B cell (primary cell): ENCODE results near the gene STPG1. TPM values are rescaled to one million over a fixed set of nuclear protein-coding genes. Genes with fewer than 3 reads are reported as not detected.

Experiments used
- ATAC-seq: fragments of 200-7000 bp; cut with Tn5 transposase; one replicate; pipeline ENCODE4 v1.10.0; 2021; ENCODE audit warnings: low read depth, mild to moderate bottlenecking, moderate number of reproducible peaks, moderate library complexity
- CTCF ChIA-PET: fragments of 350-600 bp; sonication (Branson Sonifier 250); formaldehyde crosslinking; loops from one replicate; lab custom pipeline; 2021; ENCODE audit warnings: antibody characterized with exemption, inconsistent platforms; lab: Charles Lee
- POLR2A ChIA-PET: fragments of 350-600 bp; sonication (Branson Sonifier 250); formaldehyde crosslinking; loops from one replicate; lab custom pipeline; 2021; ENCODE audit warnings: antibody characterized with exemption; lab: Charles Lee
- DNase-seq: peaks from one replicate; pipeline ENCODE4 v3.0.0; 2013
- H2AFZ ChIP-seq: 2 replicates; pipeline ENCODE4 v1.6.1; 2012; ENCODE audit warnings: mild to moderate bottlenecking, low read depth, low read length; ENCODE audit not compliant: insufficient read depth, poor library complexity, severe bottlenecking
- H3K27ac ChIP-seq, 2 donors: 1 replicate in 1 of 2; 2 replicates in 1 of 2; pipeline ENCODE4 v1.5.1; 2012 to 2013; ENCODE audit warnings: low read length in 2 of 2, mild to moderate bottlenecking in 2 of 2, moderate library complexity in 1 of 2
- H3K27me3 ChIP-seq, 4 experiments: fragments of 200-600 bp in 1 of 4; sonication (generic) in 1 of 4; replicated peaks in 1 of 4; 1 replicate in 2 of 4; 2 replicates in 2 of 4; pipeline versions ENCODE4 v1.6.1 to v1.7.0; 2013 to 2016; ENCODE audit warnings: low read length in 3 of 4, mild to moderate bottlenecking in 2 of 4, mixed read lengths in 1 of 4, moderate library complexity in 1 of 4; ENCODE audit not compliant: insufficient read depth in 4 of 4, control insufficient read depth in 3 of 4; ENCODE audit errors: control extremely low read depth in 1 of 4
- H3K36me3 ChIP-seq, 2 experiments: replicated peaks in 1 of 2; 1 replicate in 1 of 2; 2 replicates in 1 of 2; pipeline versions ENCODE4 v1.6.1 to v1.7.1; 2013; ENCODE audit warnings: low read length in 1 of 2; ENCODE audit not compliant: insufficient read depth in 2 of 2, control insufficient read depth in 1 of 2; ENCODE audit errors: control extremely low read depth in 1 of 2, extremely low read depth in 1 of 2
- H3K4me1 ChIP-seq, 2 donors: fragments of 200-600 bp in 1 of 2; sonication (generic) in 1 of 2; 1 replicate in 1 of 2; 2 replicates in 1 of 2; pipeline versions ENCODE4 v1.5.1 to v1.6.1; 2013 to 2017; ENCODE audit warnings: low read length in 2 of 2; ENCODE audit not compliant: control insufficient read depth in 2 of 2, insufficient read depth in 2 of 2
- H3K4me2 ChIP-seq: replicated peaks from 2 replicates; pipeline ENCODE3; 2012; ENCODE audit warnings: mild to moderate bottlenecking, low read depth, low read length; ENCODE audit not compliant: poor library complexity, severe bottlenecking
- H3K4me3 ChIP-seq, 5 experiments: fragments of 200-600 bp in 1 of 5; sonication (generic) in 1 of 5; 1 replicate in 3 of 5; 2 replicates in 2 of 5; pipeline versions ENCODE4 v1.5.1 to v1.7.0; 2011 to 2016; ENCODE audit warnings: low read length in 4 of 5, mild to moderate bottlenecking in 4 of 5, low read depth in 2 of 5, control low read depth in 1 of 5, moderate library complexity in 1 of 5; ENCODE audit not compliant: insufficient read depth in 1 of 5; ENCODE audit errors: control extremely low read depth in 1 of 5, extremely low read depth in 1 of 5
- H3K79me2 ChIP-seq: fragments of 200-600 bp; sonication (generic); one replicate; pipeline ENCODE4 v1.6.0; 2016; ENCODE audit warnings: low read length; ENCODE audit not compliant: control insufficient read depth, insufficient read depth
- H3K9ac ChIP-seq: fragments of 200-600 bp; sonication (generic); 2 replicates; pipeline ENCODE4 v1.6.1; 2017; ENCODE audit warnings: mild to moderate bottlenecking, low read length, moderate library complexity
- H3K9me3 ChIP-seq, 3 donors: one replicate each; pipeline versions ENCODE4 v1.6.1 to v1.7.1; 2013; ENCODE audit warnings: low read length in 2 of 3; ENCODE audit not compliant: control insufficient read depth in 2 of 3, insufficient read depth in 1 of 3; ENCODE audit errors: control extremely low read depth in 1 of 3
- H4K20me1 ChIP-seq: 2 replicates; pipeline ENCODE4 v1.6.0; 2012; ENCODE audit warnings: mild to moderate bottlenecking, low read length; ENCODE audit not compliant: insufficient read depth, control insufficient read depth, poor library complexity, severe bottlenecking
- H3K27ac Mint-ChIP-seq: one replicate; pipeline ENCODE4 v1.8.0; 2021; ENCODE audit warnings: mixed read lengths
- H3K27me3 Mint-ChIP-seq: one replicate; pipeline ENCODE4 v1.8.0; 2021; ENCODE audit warnings: mixed read lengths
- H3K4me1 Mint-ChIP-seq: one replicate; pipeline ENCODE4 v1.8.0; 2021; ENCODE audit warnings: mixed read lengths
- H3K4me3 Mint-ChIP-seq: one replicate; pipeline ENCODE4 v1.8.0; 2021; ENCODE audit warnings: mixed read lengths
- H3K9me3 Mint-ChIP-seq: one replicate; pipeline ENCODE4 v1.8.0; 2022; ENCODE audit warnings: mixed read lengths; ENCODE audit not compliant: insufficient read depth
- EZH2 ChIP-seq: IDR thresholded peaks from 2 replicates; pipeline ENCODE4 v1.6.1; 2012; ENCODE audit warnings: borderline replicate concordance, low read depth, mild to moderate bottlenecking, moderate library complexity, low read length; ENCODE audit not compliant: insufficient read depth, poor library complexity, severe bottlenecking
- WGBS: methylation state at CpG from one replicate; pipeline ENCODE4 v1.1.5; 2013; ENCODE audit warnings: missing lambda C conversion rate; ENCODE audit not compliant: insufficient coverage; 5-methylcytosine and 5-hydroxymethylcytosine counted together
- intact Hi-C: fragments of 100-400 bp; cut with micrococcal nuclease; formaldehyde crosslinking; loops from one replicate; pipeline ENCODE4 v1.10.0; 2022
- polyA plus RNA-seq: library from polyadenylated mRNA; depleted of rRNA; stranded (reverse); fragments of >200 nt; gene quantifications from 2 replicates; pipeline ENCODE4 v1.2.3, GENCODE V29; 2012
- total RNA-seq, 2 donors: library from RNA; stranded (reverse); fragments of 120-200 nt in 1 of 2; gene quantifications; 1 replicate in 1 of 2; 2 replicates in 1 of 2; pipeline versions ENCODE4 v1.2.3 to v1.2.4, GENCODE V29; 2013 to 2022
- TF ChIP-seq, protein P1 (sequence below): fragments of 200-600 bp; IDR thresholded peaks from one replicate; pipeline ENCODE4 v1.8.0; 2022; ENCODE audit warnings: antibody characterized with exemption, mild to moderate bottlenecking

Gene STPG1
- total and polyA plus RNA-seq, 2 donors (not counting 1 experiment from before 2014, with no cell fraction given) = 4.6 to 6.1 TPM

GRCh38 chr1:24311234-24311633 is 102.3 kb downstream of the STPG1 start:
- no peak overlapping the region for H3K4me3 ChIP-seq
- H2AFZ ChIP-seq = no peak overlapping the region
- peaks cover 0 to 16% (median 3%) of the 10 kb centered on the region in 4 experiments for H3K27me3 ChIP-seq
- no peak for ATAC-seq
- H3K27ac Mint-ChIP-seq = no peak overlapping the region
- H3K9me3 Mint-ChIP-seq = no peaks in the 10 kb centered on the region
- no peaks in the 10 kb centered on the region for H3K4me1 ChIP-seq
- no peaks in the 10 kb centered on the region for H3K4me1 Mint-ChIP-seq
- no peak for DNase-seq
- CTCF ChIA-PET = no interaction called here
- H3K9me3 ChIP-seq = no peaks in the 10 kb centered on the region
- H3K4me2 ChIP-seq = no peak overlapping the region
- H3K4me3 Mint-ChIP-seq = no peak overlapping the region
- POLR2A ChIA-PET = no interaction called here
- TF ChIP-seq EZH2 = no peak
- TF ChIP-seq, protein P1, sequence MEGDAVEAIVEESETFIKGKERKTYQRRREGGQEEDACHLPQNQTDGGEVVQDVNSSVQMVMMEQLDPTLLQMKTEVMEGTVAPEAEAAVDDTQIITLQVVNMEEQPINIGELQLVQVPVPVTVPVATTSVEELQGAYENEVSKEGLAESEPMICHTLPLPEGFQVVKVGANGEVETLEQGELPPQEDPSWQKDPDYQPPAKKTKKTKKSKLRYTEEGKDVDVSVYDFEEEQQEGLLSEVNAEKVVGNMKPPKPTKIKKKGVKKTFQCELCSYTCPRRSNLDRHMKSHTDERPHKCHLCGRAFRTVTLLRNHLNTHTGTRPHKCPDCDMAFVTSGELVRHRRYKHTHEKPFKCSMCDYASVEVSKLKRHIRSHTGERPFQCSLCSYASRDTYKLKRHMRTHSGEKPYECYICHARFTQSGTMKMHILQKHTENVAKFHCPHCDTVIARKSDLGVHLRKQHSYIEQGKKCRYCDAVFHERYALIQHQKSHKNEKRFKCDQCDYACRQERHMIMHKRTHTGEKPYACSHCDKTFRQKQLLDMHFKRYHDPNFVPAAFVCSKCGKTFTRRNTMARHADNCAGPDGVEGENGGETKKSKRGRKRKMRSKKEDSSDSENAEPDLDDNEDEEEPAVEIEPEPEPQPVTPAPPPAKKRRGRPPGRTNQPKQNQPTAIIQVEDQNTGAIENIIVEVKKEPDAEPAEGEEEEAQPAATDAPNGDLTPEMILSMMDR = no peak
- 100% methylated on average over 2 of the region's 3 CpGs for WGBS
- no peaks in the 10 kb centered on the region for H3K79me2 ChIP-seq
- H3K9ac ChIP-seq = no peak overlapping the region
- H4K20me1 ChIP-seq = no peaks in the 10 kb centered on the region
- no peak overlapping the region for H3K27ac ChIP-seq
- H3K27me3 Mint-ChIP-seq = peaks cover 17% of the 10 kb centered on the region
- H3K36me3 ChIP-seq = no peaks in the 10 kb centered on the region
- intact Hi-C loops = no loop called here

DNA sequence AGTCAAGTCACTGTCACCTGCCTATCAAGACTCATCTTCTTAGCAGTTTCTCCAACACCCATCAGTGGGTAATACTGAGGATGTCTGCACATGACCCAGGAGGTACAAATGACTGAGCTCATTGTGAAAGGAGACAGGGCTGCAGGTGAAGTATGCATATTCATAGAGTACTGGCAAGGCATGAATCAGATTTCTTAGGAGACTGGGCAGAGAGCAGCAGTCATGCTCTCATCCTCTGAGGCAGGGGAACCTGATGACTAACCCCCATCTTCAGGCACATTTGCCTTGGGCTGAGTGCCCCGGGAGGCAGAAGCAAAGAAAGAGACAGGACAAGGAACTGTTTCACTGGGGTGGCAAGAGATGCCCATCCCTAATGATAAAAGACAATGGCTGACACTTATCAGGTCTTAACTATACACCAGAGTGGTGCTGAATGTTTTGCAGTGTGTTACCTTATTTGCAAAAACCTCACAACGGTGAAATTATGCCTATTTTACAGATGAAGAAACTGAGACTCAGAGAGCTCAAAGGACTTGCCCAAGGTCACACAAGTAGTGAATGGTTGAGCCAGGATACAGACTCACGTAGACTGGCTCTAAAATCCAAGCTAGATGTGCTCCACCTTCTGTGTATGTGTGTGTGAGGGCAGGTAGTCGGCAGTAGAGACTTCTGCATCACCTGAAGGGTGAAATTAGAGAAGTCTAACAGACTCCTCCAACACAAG is 103.7 kb downstream of the STPG1 start:
- H3K4me3 Mint-ChIP-seq = no peak overlapping the region
- H3K4me2 ChIP-seq = no peak overlapping the region
- ChIA-PET POLR2A (no interaction called here), CTCF (interaction anchor here (1.2 to 1.6 kb wide), 3 partner anchors 21 to 160 kb away, joined by 3 to 5 read pairs (median 4); no protein-coding TSS in a partner anchor)
- WGBS = 86% methylated on average over 3 of the region's 4 CpGs
- no peak overlapping the region for H3K9ac ChIP-seq
- no peaks in the 10 kb centered on the region for H3K79me2 ChIP-seq
- H4K20me1 ChIP-seq = no peaks in the 10 kb centered on the region
- H2AFZ ChIP-seq = no peak overlapping the region
- DNase-seq (no peak), ATAC-seq (no peak)
- intact Hi-C loops = no loop called here
- peaks cover 21% of the 10 kb centered on the region for H3K27me3 Mint-ChIP-seq
- H3K9me3 Mint-ChIP-seq = no peaks in the 10 kb centered on the region
- no peaks in the 10 kb centered on the region for H3K36me3 ChIP-seq
- H3K27ac Mint-ChIP-seq = no peak overlapping the region
- no peak overlapping the region for H3K4me3 ChIP-seq
- H3K4me1 ChIP-seq = no peaks in the 10 kb centered on the region
- peaks cover 0 to 12% (median 3%) of the 10 kb centered on the region in 4 experiments for H3K27me3 ChIP-seq
- H3K9me3 ChIP-seq = no peaks in the 10 kb centered on the region
- no peak overlapping the region for H3K27ac ChIP-seq
- no peaks in the 10 kb centered on the region for H3K4me1 Mint-ChIP-seq
- no peak for TF ChIP-seq EZH2
- TF ChIP-seq, protein P1 = no peak
